Endothelial cell (in vitro differentiated cells): ENCODE results near the gene CES1. TPM values are rescaled to one million over a fixed set of nuclear protein-coding genes. Genes with fewer than 3 reads are reported as not detected.
"Not testable (repeated sequence)": the region's sequence is repeated elsewhere in the genome, so short reads cannot be mapped to it uniquely, and the experiment has no call there.

ENCODE experiments used
- DNase-seq: peaks from one replicate; pipeline ENCODE4 v3.0.0; 2021; ENCODE audit warnings: low spot score
- H3K27ac Mint-ChIP-seq: one replicate; pipeline ENCODE4 v1.8.0; 2021; ENCODE audit warnings: mixed read lengths, inconsistent platforms; ENCODE audit not compliant: unreplicated experiment
- H3K27me3 Mint-ChIP-seq: one replicate; pipeline ENCODE4 v1.8.0; 2021; ENCODE audit warnings: mild to moderate bottlenecking, moderate library complexity, mixed read lengths, inconsistent platforms; ENCODE audit not compliant: unreplicated experiment
- H3K36me3 Mint-ChIP-seq: one replicate; pipeline ENCODE4 v1.8.0; 2021; ENCODE audit warnings: mild to moderate bottlenecking, low read depth, mixed read lengths, inconsistent platforms; ENCODE audit not compliant: unreplicated experiment
- H3K4me1 Mint-ChIP-seq: one replicate; pipeline ENCODE4 v1.8.0; 2021; ENCODE audit warnings: mild to moderate bottlenecking, mixed read lengths, inconsistent platforms; ENCODE audit not compliant: unreplicated experiment
- H3K4me3 Mint-ChIP-seq: one replicate; pipeline ENCODE4 v1.8.0; 2021; ENCODE audit warnings: mild to moderate bottlenecking, mixed read lengths, inconsistent platforms; ENCODE audit not compliant: unreplicated experiment
- H3K9me3 Mint-ChIP-seq: one replicate; pipeline ENCODE4 v1.8.0; 2021; ENCODE audit warnings: mixed read lengths, inconsistent platforms; ENCODE audit not compliant: unreplicated experiment
- total RNA-seq: library from RNA; stranded (reverse); fragmentation: NEBNext Ultra II Directional; extraction: Animal tissue kit (Norgen Biotek cat#: 25700); gene quantifications from one replicate; pipeline ENCODE4 v1.2.1, GENCODE V29; 2021; ENCODE audit not compliant: unreplicated experiment
- TF ChIP-seq, protein P1 (sequence below): fragments of 200-600 bp; sonication (generic); IDR thresholded peaks from one replicate; pipeline ENCODE4 v1.5.0; 2021; ENCODE audit warnings: antibody characterized with exemption; ENCODE audit not compliant: unreplicated experiment

The CES1 gene
- total RNA-seq, 1 donor from 2014 or later, result not detected

DNA sequence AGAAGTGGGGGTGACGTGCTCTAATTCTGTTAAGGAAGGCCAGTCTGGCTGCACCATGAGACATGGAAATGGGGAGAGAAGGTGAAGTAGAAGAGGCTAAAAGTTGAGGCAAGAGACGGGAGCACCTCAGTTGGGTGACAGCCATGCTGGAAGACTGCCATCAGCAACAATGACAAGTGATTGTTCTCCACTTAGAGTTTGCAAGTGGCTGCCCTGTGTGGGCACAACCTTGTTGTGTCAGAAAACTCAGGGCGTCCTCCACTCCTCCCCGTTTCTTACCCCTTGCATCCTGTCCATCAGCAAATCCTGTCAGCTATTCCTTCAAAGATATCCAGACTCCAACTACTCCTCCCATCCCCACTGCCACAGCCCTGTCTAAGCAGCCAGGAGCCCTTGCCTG is 17.6 kb downstream of the CES1 start:
- H3K36me3 Mint-ChIP-seq, result no peaks in the 10 kb centered on the region
- DNase-seq, result no peak
- peaks cover 3% of the 10 kb centered on the region for H3K4me1 Mint-ChIP-seq
- TF ChIP-seq, protein P1, sequence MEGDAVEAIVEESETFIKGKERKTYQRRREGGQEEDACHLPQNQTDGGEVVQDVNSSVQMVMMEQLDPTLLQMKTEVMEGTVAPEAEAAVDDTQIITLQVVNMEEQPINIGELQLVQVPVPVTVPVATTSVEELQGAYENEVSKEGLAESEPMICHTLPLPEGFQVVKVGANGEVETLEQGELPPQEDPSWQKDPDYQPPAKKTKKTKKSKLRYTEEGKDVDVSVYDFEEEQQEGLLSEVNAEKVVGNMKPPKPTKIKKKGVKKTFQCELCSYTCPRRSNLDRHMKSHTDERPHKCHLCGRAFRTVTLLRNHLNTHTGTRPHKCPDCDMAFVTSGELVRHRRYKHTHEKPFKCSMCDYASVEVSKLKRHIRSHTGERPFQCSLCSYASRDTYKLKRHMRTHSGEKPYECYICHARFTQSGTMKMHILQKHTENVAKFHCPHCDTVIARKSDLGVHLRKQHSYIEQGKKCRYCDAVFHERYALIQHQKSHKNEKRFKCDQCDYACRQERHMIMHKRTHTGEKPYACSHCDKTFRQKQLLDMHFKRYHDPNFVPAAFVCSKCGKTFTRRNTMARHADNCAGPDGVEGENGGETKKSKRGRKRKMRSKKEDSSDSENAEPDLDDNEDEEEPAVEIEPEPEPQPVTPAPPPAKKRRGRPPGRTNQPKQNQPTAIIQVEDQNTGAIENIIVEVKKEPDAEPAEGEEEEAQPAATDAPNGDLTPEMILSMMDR, result no peak
- no peaks in the 10 kb centered on the region for H3K27me3 Mint-ChIP-seq
- H3K9me3 Mint-ChIP-seq, result no peaks in the 10 kb centered on the region
- H3K27ac Mint-ChIP-seq, result no peak overlapping the region
- H3K4me3 Mint-ChIP-seq, result no peak overlapping the region

DNA sequence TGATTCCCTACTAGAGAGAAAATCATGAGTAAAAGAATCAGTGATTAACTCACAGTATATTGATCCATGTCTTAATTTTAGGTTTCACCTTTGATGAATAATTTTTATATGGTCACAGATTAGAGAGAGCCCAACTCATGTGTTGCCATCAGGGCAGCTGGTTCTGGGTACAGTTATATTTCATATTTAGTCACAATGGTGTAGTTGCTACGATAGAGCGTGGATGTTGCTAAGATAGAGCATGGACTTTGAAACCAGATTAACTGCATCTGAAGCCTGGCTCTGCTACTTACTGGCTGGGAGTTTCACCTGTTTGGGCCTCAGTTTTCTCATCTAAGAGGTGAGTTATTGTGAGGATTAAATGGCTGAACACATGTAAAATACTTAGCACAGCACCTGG is 18.7 kb downstream of the CES1 start:
- H3K9me3 Mint-ChIP-seq, H3K27ac Mint-ChIP-seq, H3K36me3 Mint-ChIP-seq, H3K4me3 Mint-ChIP-seq, H3K4me1 Mint-ChIP-seq, H3K27me3 Mint-ChIP-seq, DNase-seq: not testable (repeated sequence)

DNA sequence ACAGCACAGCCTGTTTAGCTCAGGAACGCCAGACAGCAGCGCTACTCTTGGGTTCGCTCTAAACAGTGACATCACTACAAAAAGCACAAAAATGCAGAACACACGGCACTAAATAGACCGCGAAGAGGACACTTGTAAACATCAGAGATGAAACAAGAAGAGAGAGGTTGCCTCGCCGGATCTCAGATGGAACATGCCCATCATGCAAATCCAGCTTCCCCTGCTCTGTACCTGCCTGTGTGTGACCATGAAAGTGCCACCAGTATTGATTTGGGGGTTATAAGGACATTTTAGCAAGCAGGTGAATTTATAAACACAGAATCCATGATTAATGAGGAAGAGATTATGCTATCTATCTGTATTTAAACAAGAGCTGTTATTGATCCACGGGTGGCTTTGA is 19.2 kb downstream of the CES1 start:
- H3K4me3 Mint-ChIP-seq, H3K27ac Mint-ChIP-seq, H3K9me3 Mint-ChIP-seq, H3K4me1 Mint-ChIP-seq, H3K27me3 Mint-ChIP-seq, DNase-seq, H3K36me3 Mint-ChIP-seq: not testable (repeated sequence)

DNA sequence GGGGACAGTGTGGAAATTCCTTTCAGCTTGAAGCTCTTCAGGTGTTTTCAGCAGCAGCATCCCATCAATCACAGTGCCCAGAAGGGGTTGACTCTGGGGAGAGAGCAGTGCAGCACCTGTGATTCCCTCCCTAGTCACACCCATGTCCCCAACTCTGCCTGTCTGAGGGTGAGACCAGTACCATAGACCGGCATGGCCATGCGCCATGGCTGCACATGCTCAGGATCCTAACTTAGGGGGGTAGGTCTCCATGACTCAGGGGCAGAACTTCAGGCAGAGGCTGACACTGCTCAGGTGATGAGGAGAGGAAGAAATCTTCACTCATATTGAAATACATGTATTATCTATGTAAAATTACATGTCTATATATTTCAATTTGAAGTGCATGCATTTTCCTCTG is 19.9 kb downstream of the CES1 start:
- Mint-ChIP-seq H3K4me3 (no peak overlapping the region), H3K4me1 (peaks cover 3% of the 10 kb centered on the region), H3K27me3 (no peaks in the 10 kb centered on the region), H3K27ac (no peak overlapping the region), H3K36me3 (no peaks in the 10 kb centered on the region), H3K9me3 (no peaks in the 10 kb centered on the region)
- no peak for DNase-seq
- TF ChIP-seq, protein P1, result no peak

DNA sequence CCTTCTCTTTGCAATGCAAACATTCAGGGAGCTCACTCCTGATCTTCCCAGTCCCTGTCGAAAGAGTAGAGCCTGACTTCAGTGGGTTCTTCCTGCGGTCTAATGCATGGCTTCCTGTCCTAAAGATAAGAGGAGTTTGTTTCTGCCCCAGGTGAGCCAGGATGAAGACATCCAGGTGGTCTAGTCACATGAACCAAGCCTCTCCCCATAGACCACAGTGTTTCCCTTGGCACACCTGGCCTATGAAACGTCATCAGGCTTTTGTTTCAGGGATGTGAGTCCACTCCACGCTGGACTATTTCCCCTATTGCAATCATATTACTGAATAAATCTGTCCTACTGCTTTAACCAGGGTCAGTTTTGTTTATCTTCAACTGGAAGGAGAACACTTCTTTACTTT is 21.1 kb downstream of the CES1 start:
- Mint-ChIP-seq H3K27me3 (no peaks in the 10 kb centered on the region), H3K4me1 (peaks cover 3% of the 10 kb centered on the region), H3K27ac (no peak overlapping the region), H3K4me3 (no peak overlapping the region), H3K36me3 (no peaks in the 10 kb centered on the region), H3K9me3 (no peaks in the 10 kb centered on the region)
- DNase-seq, result no peak
- TF ChIP-seq, protein P1, result no peak

DNA sequence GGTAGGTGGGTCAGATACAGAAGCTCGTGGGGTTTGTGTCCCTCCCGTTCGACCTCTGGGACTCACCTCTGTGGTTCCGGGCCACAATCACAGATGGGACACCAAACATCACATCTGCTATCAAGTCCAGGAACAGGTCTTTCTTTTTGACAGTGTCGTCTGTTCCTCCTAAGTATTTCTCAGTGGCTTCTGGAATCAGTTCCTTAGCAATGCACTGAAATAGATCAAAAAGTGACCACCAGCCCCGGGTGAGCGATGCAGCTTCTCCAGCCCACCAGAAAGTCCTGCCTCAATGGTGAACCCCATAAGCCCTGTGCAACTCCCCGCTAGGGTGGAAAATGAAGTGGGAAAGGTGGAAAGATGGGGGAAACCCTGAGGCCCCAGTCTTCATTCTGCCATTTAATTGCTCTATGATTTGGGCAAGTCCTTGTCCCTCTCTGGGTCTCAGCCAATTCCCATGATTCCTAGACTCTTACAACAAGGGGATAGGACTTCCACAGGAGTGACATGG is 22.4 kb downstream of the CES1 start:
- no peaks in the 10 kb centered on the region for H3K27me3 Mint-ChIP-seq
- H3K27ac Mint-ChIP-seq, result no peak overlapping the region
- no peak for DNase-seq
- no peaks in the 10 kb centered on the region for H3K36me3 Mint-ChIP-seq
- TF ChIP-seq, protein P1, result no peak
- no peak overlapping the region for H3K4me3 Mint-ChIP-seq
- no peaks in the 10 kb centered on the region for H3K9me3 Mint-ChIP-seq
- peaks cover 3% of the 10 kb centered on the region for H3K4me1 Mint-ChIP-seq
